Karpas-422 (cell line): Measurements from ENCODE around the gene PRKAR1A. TPM values are rescaled to one million over a fixed set of nuclear protein-coding genes. Genes with fewer than 3 reads are reported as not detected.
"Not testable (repeated sequence)": the region's sequence is repeated elsewhere in the genome, so short reads cannot be mapped to it uniquely, and the experiment has no call there.

ENCODE experiments used
- DNase-seq: peaks from one replicate; pipeline ENCODE4 v3.0.0-alpha.2; 2015
- H2AFZ ChIP-seq: fragments of 200-600 bp; sonication (generic); 2 replicates; pipeline ENCODE4 v1.6.1; 2014; ENCODE audit warnings: antibody characterized with exemption, low read length, mixed read lengths
- H3K27ac ChIP-seq: fragments of 200-600 bp; sonication (generic); 2 replicates; pipeline ENCODE4 v1.5.1; 2014; ENCODE audit warnings: mild to moderate bottlenecking, low read length, moderate library complexity
- H3K27me3 ChIP-seq: fragments of 200-600 bp; sonication (generic); 2 replicates; pipeline ENCODE4 v1.6.1; 2014; ENCODE audit warnings: low read length, mixed read lengths
- H3K36me3 ChIP-seq: fragments of 200-600 bp; sonication (generic); 2 replicates; pipeline ENCODE4 v1.6.1; 2014; ENCODE audit warnings: low read length, mixed read lengths; ENCODE audit not compliant: insufficient read depth
- H3K4me1 ChIP-seq: fragments of 200-600 bp; sonication (generic); 2 replicates; pipeline ENCODE4 v1.6.1; 2014; ENCODE audit warnings: mild to moderate bottlenecking, low read length, mixed read lengths
- H3K4me2 ChIP-seq: fragments of 200-600 bp; sonication (generic); 2 replicates; pipeline ENCODE4 v1.6.1; 2014; ENCODE audit warnings: low read length, low read depth, mild to moderate bottlenecking; ENCODE audit not compliant: poor library complexity, severe bottlenecking
- H3K4me3 ChIP-seq: fragments of 200-600 bp; sonication (generic); 2 replicates; pipeline ENCODE4 v1.5.1; 2014; ENCODE audit warnings: mild to moderate bottlenecking, antibody characterized with exemption, low read length, mixed read lengths
- H3K79me2 ChIP-seq: fragments of 200-600 bp; sonication (generic); 2 replicates; pipeline ENCODE4 v1.6.1; 2014; ENCODE audit warnings: mild to moderate bottlenecking, low read length, mixed read lengths
- H3K9ac ChIP-seq: fragments of 200-600 bp; sonication (generic); 2 replicates; pipeline ENCODE4 v1.6.0; 2014; ENCODE audit warnings: low read length
- H3K9me2 ChIP-seq: fragments of 200-600 bp; sonication (generic), shearing (Covaris generic); replicated peaks from 2 replicates; pipeline ENCODE4 v1.6.0; 2014; ENCODE audit warnings: mild to moderate bottlenecking, low read length, moderate library complexity; ENCODE audit not compliant: insufficient read depth
- H3K9me3 ChIP-seq: fragments of 300-700, 200-600 bp; sonication (generic); 2 replicates; pipeline ENCODE4 v1.6.1; 2014; ENCODE audit warnings: low read length, mixed read lengths
- H4K20me1 ChIP-seq: fragments of 200-600 bp; sonication (generic); 2 replicates; pipeline ENCODE4 v1.6.1; 2014; ENCODE audit warnings: mild to moderate bottlenecking, antibody characterized with exemption, low read length, low read depth; ENCODE audit not compliant: insufficient read depth
- total RNA-seq: library from RNA; depleted of rRNA; stranded (reverse); fragments of >200 nt; shearing (Covaris generic); gene quantifications from 2 replicates; pipeline ENCODE4 v1.2.3, GENCODE V29; 2014; ENCODE audit warnings: low replicate concordance

The PRKAR1A gene
- total RNA-seq, 1 experiment from 2014 or later = 201 TPM

DNA sequence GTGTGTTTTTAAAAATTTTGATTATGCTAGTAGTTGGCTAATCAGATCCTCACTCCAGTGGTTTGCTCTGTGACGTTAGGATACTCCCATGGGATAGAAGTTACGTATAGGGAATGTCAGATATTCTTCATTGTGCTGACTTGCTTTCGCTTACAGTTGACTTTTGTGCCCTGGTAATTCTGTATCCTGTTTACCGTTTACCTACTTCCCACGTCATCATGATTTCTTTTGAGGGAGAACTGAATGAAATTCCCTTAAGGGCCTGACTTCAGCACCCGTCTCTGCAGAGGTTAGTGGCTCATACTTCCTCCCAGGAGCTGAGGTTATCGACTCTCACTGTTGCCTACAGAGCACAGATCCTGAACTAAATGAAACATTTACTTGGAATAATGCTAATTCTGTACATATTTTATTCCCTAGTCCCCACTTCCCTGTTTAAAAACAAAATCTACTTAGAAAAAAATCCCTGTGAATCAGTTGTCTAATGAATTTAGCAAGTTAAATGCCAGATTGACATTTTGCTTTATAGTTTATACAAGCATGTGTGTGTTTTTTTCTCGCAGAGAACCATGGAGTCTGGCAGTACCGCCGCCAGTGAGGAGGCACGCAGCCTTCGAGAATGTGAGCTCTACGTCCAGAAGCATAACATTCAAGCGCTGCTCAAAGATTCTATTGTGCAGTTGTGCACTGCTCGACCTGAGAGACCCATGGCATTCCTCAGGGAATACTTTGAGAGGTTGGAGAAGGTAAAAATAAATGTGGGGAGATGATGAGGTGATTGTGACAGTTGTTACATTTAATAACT lies 2.8 kb downstream of the PRKAR1A start:
- Histone ChIP-seq H3K27me3 (no peaks in the 10 kb centered on the region), H4K20me1 (peaks cover 20% of the 10 kb centered on the region), H3K36me3 (peaks cover 51% of the 10 kb centered on the region), H2AFZ (no peak overlapping the region), H3K9me2 (no peaks in the 10 kb centered on the region), H3K79me2 (peaks cover 75% of the 10 kb centered on the region), H3K4me3 (peak overlapping the region; percentile 76), H3K4me2 (peak overlapping the region; percentile 92), H3K9me3 (no peaks in the 10 kb centered on the region), H3K27ac (0 out of 2 replicates have a peak overlapping the region, but pooled peaks have one; percentile 86), H3K4me1 (peaks cover 36% of the 10 kb centered on the region), H3K9ac (0 out of 2 replicates have a peak overlapping the region, but pooled peaks have one; percentile 93)
- DNase-seq = no peak

DNA sequence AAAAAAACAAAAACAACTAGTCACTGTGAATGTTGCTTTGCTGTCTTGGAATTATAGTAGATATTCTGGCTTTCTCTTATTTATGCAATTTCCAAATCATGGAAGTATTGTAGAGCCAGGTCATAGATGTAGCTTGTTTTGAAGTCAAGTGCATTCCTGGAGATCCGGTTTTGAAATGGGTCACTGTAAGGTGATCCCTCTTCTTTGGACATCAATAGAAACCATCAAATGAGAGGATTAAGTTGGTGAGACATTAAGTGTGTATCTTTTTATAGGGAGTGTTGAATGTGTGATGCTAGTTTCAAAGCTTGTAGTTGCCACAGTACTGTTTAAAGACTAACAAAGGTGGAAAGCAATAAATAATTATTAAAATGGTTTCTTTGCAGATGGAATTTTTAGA lies 4.5 kb downstream of the PRKAR1A start:
- DNase-seq = no peak
- peaks cover 20% of the 10 kb centered on the region for H4K20me1 ChIP-seq
- no peak overlapping the region for H3K4me3 ChIP-seq
- H3K9me3 ChIP-seq = no peaks in the 10 kb centered on the region
- H3K9ac ChIP-seq = no peak overlapping the region
- H3K4me2 ChIP-seq = no peak overlapping the region
- H3K4me1 ChIP-seq = peaks cover 22% of the 10 kb centered on the region
- H3K36me3 ChIP-seq = peaks cover 58% of the 10 kb centered on the region
- H2AFZ ChIP-seq = no peak overlapping the region
- H3K27me3 ChIP-seq = no peaks in the 10 kb centered on the region
- peaks cover 87% of the 10 kb centered on the region for H3K79me2 ChIP-seq
- no peaks in the 10 kb centered on the region for H3K9me2 ChIP-seq
- no peak overlapping the region for H3K27ac ChIP-seq

DNA sequence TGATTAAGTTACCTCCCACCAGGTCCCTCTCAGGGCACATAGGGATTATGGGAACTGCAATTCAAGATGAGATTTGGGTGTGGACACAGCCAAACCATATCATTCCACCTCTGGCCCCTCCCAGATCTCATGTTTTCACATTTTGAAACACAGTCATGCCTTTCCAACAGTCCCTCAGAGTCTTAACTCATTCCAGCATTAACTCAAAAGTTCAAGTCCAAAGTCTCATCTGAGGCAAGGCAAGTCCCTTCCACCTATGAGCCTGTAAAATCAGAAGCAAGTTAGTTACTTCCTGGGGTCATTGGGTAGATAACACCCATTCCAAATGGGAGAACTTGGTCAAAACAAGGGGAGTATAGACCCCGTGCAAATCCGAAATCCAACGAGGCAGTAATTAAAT lies 5.4 kb downstream of the PRKAR1A start:
- Histone ChIP-seq H3K4me1 (peaks cover 20% of the 10 kb centered on the region), H3K36me3 (peaks cover 64% of the 10 kb centered on the region), H4K20me1 (peaks cover 20% of the 10 kb centered on the region), H3K79me2 (peaks cover 91% of the 10 kb centered on the region)
- H3K27ac ChIP-seq, H3K4me3 ChIP-seq, H3K4me2 ChIP-seq, H3K9me2 ChIP-seq, H3K9ac ChIP-seq, DNase-seq, H2AFZ ChIP-seq, H3K27me3 ChIP-seq, H3K9me3 ChIP-seq: not testable (repeated sequence)

DNA sequence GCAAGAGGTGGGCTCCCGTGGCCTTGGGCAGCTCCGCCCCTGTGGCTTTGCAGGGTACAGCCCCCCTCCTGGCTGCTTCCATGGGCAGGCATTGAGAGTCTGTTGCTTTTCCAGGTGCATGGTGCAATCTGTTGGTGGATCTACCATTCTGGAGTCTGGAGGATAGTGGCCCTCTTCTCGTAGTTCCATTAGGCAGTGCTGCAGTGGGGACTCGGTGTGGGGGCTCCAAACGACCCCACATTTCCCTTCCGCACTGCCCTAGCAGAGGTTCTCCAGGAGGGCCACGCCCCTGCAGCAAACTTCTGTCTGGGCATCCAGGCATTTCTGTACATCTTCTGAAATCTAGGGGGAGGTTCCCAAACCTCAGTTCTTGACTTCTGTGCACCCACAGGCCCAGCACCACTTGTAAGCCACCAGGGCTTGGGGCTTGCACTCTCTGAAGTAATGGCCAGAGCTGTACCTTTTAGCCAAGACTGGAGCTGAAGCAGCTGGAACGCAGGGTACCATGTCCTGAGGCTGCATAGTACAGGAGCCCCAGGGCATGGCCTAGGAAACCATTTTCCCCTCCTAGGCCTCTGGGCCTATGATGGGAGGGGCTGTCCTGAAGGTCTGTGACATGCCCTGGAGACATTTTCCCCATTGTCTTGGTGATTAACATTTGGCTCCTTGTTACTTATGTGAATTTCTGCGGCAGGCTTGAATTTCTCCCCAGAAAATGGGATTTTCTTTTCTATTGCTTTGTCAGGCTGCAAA lies 6.0 kb downstream of the PRKAR1A start:
- H3K9ac ChIP-seq = no peak overlapping the region
- no peak overlapping the region for H3K27ac ChIP-seq
- no peak overlapping the region for H3K4me3 ChIP-seq
- no peak overlapping the region for H3K4me2 ChIP-seq
- no peak for DNase-seq
- peaks cover 88% of the 10 kb centered on the region for H3K79me2 ChIP-seq
- H3K9me2 ChIP-seq = no peaks in the 10 kb centered on the region
- no peaks in the 10 kb centered on the region for H3K9me3 ChIP-seq
- H3K4me1 ChIP-seq = peaks cover 20% of the 10 kb centered on the region
- no peaks in the 10 kb centered on the region for H3K27me3 ChIP-seq
- H4K20me1 ChIP-seq = peaks cover 14% of the 10 kb centered on the region
- H2AFZ ChIP-seq = no peak overlapping the region
- peaks cover 69% of the 10 kb centered on the region for H3K36me3 ChIP-seq

DNA sequence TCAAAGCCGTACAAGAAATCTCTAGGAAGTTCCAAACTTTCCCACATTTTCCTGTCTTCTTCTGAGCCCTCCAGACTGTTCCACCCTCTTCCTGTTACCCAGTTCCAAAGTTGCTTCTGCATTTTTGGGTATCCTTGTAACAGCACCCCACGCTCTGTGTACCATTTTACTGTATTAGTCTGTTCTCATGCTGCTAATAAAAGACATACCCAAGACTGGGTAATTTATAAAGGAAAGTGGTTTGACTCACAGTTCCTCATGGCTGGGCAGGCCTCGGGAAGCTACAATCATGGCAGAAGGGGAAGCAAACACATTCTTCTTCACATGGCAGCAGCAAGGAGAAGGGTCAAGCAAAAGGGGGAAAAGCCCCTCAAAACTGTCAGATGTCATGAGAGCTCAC lies 6.8 kb downstream of the PRKAR1A start:
- H3K9me2 ChIP-seq, DNase-seq, H2AFZ ChIP-seq, H3K9me3 ChIP-seq, H3K4me3 ChIP-seq, H3K27ac ChIP-seq, H3K27me3 ChIP-seq, H3K9ac ChIP-seq, H3K4me2 ChIP-seq, H4K20me1 ChIP-seq: not testable (repeated sequence)
- H3K4me1 ChIP-seq = peaks cover 12% of the 10 kb centered on the region
- peaks cover 87% of the 10 kb centered on the region for H3K79me2 ChIP-seq
- peaks cover 76% of the 10 kb centered on the region for H3K36me3 ChIP-seq

DNA sequence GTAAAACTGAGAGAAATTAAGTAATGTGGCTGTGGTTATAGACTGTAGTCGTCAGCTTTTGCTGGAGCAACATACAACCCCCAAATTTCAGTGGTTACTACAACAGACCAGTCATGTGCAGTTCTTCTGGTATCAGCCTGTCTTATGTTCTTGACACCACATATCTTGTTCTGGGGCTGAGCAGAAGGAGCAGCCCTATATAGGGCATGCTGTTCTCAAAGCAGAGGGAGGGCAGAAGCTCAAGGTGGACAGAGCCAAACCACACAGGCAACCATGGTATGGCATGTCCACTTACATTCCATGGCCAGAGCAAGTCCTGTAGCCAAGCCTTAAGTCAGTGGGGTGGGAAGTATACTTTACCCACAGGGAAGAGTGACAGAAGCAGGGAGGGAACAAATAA lies 7.7 kb downstream of the PRKAR1A start:
- Histone ChIP-seq H3K9ac (no peak overlapping the region), H3K36me3 (peaks cover 81% of the 10 kb centered on the region), H3K27ac (no peak overlapping the region), H4K20me1 (peaks cover 5% of the 10 kb centered on the region; the same call in 1 of the 2 replicates), H3K79me2 (peaks cover 81% of the 10 kb centered on the region), H3K27me3 (no peaks in the 10 kb centered on the region), H2AFZ (no peak overlapping the region), H3K9me3 (no peaks in the 10 kb centered on the region), H3K4me2 (no peak overlapping the region), H3K4me3 (no peak overlapping the region), H3K4me1 (peaks cover 4% of the 10 kb centered on the region; the same call in 1 of the 2 replicates), H3K9me2 (no peaks in the 10 kb centered on the region)
- DNase-seq = no peak

DNA sequence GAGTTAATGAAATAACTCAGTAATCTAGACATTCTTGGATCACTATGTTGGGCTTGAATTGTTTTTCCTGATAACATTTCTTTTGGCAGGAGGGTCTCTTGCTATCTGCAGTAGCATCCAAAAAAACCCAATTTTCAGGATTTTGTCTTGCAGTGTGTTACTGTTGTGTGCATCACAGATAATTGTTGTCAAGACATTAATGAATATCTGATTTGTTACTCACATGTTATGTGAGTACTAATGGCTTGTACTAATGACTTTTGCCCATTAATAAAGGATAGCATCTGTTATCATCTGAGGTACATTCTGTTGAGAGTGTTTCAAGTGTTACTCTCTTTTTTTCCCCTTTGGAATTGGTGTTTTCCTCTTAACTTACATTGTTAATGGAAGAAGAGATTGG lies 10.0 kb downstream of the PRKAR1A start:
- H3K9ac ChIP-seq = no peak overlapping the region
- no peak overlapping the region for H3K27ac ChIP-seq
- H3K4me1 ChIP-seq = no peaks in the 10 kb centered on the region
- H3K4me2 ChIP-seq = no peak overlapping the region
- no peaks in the 10 kb centered on the region for H3K9me3 ChIP-seq
- H3K79me2 ChIP-seq = peaks cover 66% of the 10 kb centered on the region
- H3K36me3 ChIP-seq = peaks cover 80% of the 10 kb centered on the region
- DNase-seq = no peak
- no peaks in the 10 kb centered on the region for H3K9me2 ChIP-seq
- H3K4me3 ChIP-seq = no peak overlapping the region
- no peaks in the 10 kb centered on the region for H3K27me3 ChIP-seq
- H4K20me1 ChIP-seq = no peaks in the 10 kb centered on the region
- no peak overlapping the region for H2AFZ ChIP-seq

DNA sequence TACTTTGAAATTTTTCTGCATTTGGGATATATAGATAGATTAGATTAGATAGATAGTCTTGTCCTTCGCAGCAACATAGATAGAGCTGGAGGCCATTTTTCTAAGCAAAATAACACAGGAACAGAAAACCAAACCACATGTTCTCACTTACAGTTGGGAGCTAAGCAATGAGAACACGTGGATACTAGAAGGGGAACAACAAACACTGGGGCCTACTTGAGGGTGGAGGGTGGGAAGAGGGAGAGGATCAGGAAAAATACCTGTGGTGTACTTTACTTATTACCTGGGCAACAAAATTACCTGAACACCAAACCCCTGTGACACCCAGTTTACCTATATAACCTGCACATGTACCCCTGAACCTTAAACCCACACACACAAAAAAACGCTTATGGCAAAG lies 14.3 kb downstream of the PRKAR1A start:
- H3K27ac ChIP-seq = no peak overlapping the region
- no peaks in the 10 kb centered on the region for H3K9me3 ChIP-seq
- H3K27me3 ChIP-seq = no peaks in the 10 kb centered on the region
- no peak for DNase-seq
- no peak overlapping the region for H3K9ac ChIP-seq
- no peak overlapping the region for H3K4me3 ChIP-seq
- H3K36me3 ChIP-seq = peaks cover 86% of the 10 kb centered on the region
- H3K9me2 ChIP-seq = no peaks in the 10 kb centered on the region
- no peak overlapping the region for H3K4me2 ChIP-seq
- H4K20me1 ChIP-seq = no peaks in the 10 kb centered on the region
- no peak overlapping the region for H2AFZ ChIP-seq
- H3K4me1 ChIP-seq = no peaks in the 10 kb centered on the region
- H3K79me2 ChIP-seq = peaks cover 33% of the 10 kb centered on the region
